ENCODE results near the gene CFAP46.

DNA sequence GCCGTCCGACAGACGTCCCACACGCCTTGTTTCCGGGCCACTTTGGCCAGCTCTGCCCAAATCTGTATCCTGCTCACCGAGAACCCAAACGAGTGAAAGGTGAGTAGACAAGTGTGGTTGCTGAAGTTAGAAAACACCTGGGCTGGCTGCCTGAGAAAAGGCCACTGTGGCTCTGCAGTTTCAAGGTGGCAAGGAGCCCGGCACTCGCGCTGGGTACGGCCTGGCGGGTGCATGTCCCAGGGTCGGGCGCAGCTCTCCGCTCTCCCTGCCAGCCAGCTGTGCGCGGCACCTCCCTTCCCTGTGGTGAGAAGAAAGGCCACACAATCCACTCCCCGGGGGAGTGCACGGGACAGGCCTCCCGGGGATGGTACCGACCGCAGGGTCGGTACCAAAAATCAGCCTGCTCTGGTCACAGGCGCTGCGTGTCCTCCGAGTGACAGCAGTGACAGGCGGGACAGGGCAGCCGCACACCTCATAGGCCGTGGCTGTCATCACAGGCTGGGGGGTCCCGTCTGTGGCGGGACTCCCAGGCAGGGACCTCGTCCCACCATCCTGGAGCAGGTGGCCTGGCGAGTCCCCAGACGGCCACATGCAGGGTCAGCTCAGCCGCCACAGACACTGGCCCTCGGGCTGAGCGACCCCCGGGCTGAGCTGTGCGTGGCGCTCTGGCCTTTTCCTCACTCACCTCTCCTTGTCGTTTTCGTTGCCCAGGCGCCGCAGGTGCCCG lies 22.8 kb downstream of the CFAP46 start:
- TF ChIP-seq ZNF8 (CRISPR knock-in tag; IDR thresholded peaks at IDR 0.05) = no peak
- TF ChIP-seq ARNTL (CRISPR knock-in tag; IDR thresholded peaks at IDR 0.05; ENCODE audit: borderline replicate concordance, low read depth) = no peak

Data from SK-N-SH treated with all-trans-retinoic acid at 6 μM for 48 hours (cell line).